Small intestine (tissue), 7 donors: Measurements from ENCODE around the gene PARP3. TPM values are rescaled to one million over a fixed set of nuclear protein-coding genes. Genes with fewer than 3 reads are reported as not detected.

Experiments
- DNase-seq, 2 donors: peaks; one replicate each; pipeline versions ENCODE4 v3.0.0 to v3.0.0-alpha.2; 2013
- FAIRE-seq: peaks from 2 replicates; lab custom pipeline; 2012; peaks lifted over from hg19 to GRCh38; lab: Jason Lieb, UNC
- H3K27ac ChIP-seq, 3 donors: one replicate each; pipeline ENCODE4 v1.5.1; 2013; ENCODE audit warnings: low read length in 2 of 3, mild to moderate bottlenecking in 2 of 3, control low read depth in 1 of 3, inconsistent platforms in 1 of 3, low read depth in 1 of 3, moderate library complexity in 1 of 3
- H3K27me3 ChIP-seq, 3 donors: one replicate each; pipeline ENCODE4 v1.6.1; 2013; ENCODE audit warnings: low read length in 3 of 3, inconsistent platforms in 1 of 3; ENCODE audit not compliant: control insufficient read depth in 3 of 3, insufficient read depth in 3 of 3
- H3K36me3 ChIP-seq, 3 donors: one replicate each; pipeline ENCODE4 v1.6.1; 2013; ENCODE audit warnings: low read length in 3 of 3, inconsistent platforms in 1 of 3, low read depth in 1 of 3, mild to moderate bottlenecking in 1 of 3, moderate library complexity in 1 of 3; ENCODE audit not compliant: control insufficient read depth in 3 of 3, insufficient read depth in 2 of 3
- H3K4me1 ChIP-seq, 3 donors: one replicate each; pipeline ENCODE4 v1.6.1; 2013; ENCODE audit warnings: low read length in 2 of 3, inconsistent platforms in 1 of 3, low read depth in 1 of 3, mild to moderate bottlenecking in 1 of 3, moderate library complexity in 1 of 3; ENCODE audit not compliant: control insufficient read depth in 3 of 3, insufficient read depth in 2 of 3
- H3K4me3 ChIP-seq, 3 donors: one replicate each; pipeline ENCODE4 v1.5.1; 2013; ENCODE audit warnings: low read length in 3 of 3, control low read depth in 1 of 3, inconsistent platforms in 1 of 3, low read depth in 1 of 3, mild to moderate bottlenecking in 1 of 3, moderate library complexity in 1 of 3
- H3K9me3 ChIP-seq, 2 donors: one replicate each; pipeline ENCODE4 v1.6.1; 2013; ENCODE audit warnings: low read depth in 1 of 2, low read length in 1 of 2; ENCODE audit not compliant: control insufficient read depth in 2 of 2, insufficient read depth in 1 of 2
- WGBS, 3 donors: extraction: QIAGEN DNeasy Blood & Tissue Kit; methylation state at CpG; one replicate each; pipeline ENCODE4 v1.1.7; 2013; 5-methylcytosine and 5-hydroxymethylcytosine counted together
- polyA plus RNA-seq, 4 donors: library from polyadenylated mRNA; stranded (reverse) in 3 of 4; unstranded in 1 of 4; fragments of 200-250 nt in 3 of 4; fragments of 120-200 nt in 1 of 4; gene quantifications; one replicate each; pipeline versions ENCODE4 v1.2.1 to v1.2.3, GENCODE V29; 2013
- donor health status: healthy with polysubstance abuse.
- donor health status: control.
- donor health status: control.
- donor health status: Bipolar disorder and iron deficiency.
- donor health status: healthy.

Gene PARP3
- polyA plus RNA-seq, 4 donors: 11.7 to 59.5 (median 35.8) TPM

- Histone ChIP-seq H3K27me3 (no peaks in the 10 kb centered on the region), H3K4me1 (peaks cover 0 to 11% (median 2%) of the 10 kb centered on the region in 3 donors), H3K4me3 (peak within 1 kb of the TSS; percentile 63 to 88 (median 66)), H3K36me3 (peaks cover 6 to 41% (median 9%) of the 10 kb centered on the region in 3 donors), H3K9me3 (no peaks in the 10 kb centered on the region), H3K27ac (peak within 1 kb of the TSS; percentile 68 to 86 (median 85))
- WGBS, 3 donors: 0% methylated on average over 40 of the region's 40 CpGs
- FAIRE-seq (no peak), DNase-seq (peak; percentile 96 to 98)
Observed at GRCh38 chr3:51995346-51996163, 53.4 kb downstream of the PARP3 start, which contains the start of gene RPL29. TSS of gene RPL29 (minus strand) at chr3:51995895. CDS start at chr3:51995461, 434 bp downstream.

- no peak for FAIRE-seq
Observed at GRCh38 chr3:51997172-51997571, 55.0 kb downstream of the PARP3 start.

DNA sequence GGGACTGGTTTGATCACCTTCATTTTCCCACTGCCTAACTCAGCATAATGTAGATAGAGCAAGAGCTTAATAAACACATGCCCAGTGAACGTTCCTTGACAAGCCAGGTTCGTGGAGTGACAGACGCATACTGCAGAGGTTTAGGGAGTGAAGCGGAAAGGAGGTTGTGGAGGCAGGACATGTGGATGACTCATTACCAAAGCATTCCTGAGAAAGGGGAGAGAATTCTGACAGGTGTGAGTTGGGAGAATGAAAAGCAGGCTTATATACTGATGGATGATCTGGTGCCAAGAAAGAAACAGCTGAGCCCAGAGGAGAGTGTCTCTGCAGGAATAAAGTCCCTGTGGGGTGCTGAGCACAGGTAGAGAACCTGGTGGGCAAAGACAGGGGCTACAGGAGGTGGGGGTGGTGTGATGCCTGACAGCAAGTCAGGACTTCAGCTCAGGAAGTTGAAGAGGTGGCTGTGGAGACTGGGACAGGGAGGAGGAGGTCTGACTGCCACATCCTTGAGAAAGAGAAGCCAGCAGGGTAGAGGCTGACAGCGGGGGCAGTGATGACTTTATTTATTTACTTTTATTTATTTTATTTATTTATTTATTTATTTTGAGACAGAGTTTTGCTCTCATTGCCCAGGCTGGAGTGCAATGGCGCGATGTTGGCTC, 55.9 kb downstream of the PARP3 start:
- 47 to 56% (median 52%) methylated on average over 7 of the region's 7 CpGs for WGBS, 3 donors
- Histone ChIP-seq H3K36me3 (peaks cover 3 to 22% (median 6%) of the 10 kb centered on the region in 3 donors), H3K9me3 (no peaks in the 10 kb centered on the region), H3K4me3 (no peak overlapping the region), H3K27ac (no peak overlapping the region), H3K4me1 (peaks cover 0 to 14% (median 2%) of the 10 kb centered on the region in 3 donors), H3K27me3 (no peaks in the 10 kb centered on the region)
- FAIRE-seq (no peak), DNase-seq (no peak)

More at GRCh38 chr3:51997172-51997571, 55.0 kb downstream of the PARP3 start:
- WGBS, 3 donors: 34 to 61% (median 43%) methylated on average over 2 of the region's 2 CpGs
- Histone ChIP-seq H3K36me3 (peaks cover 6 to 31% (median 9%) of the 10 kb centered on the region in 3 donors), H3K4me3 (no peak overlapping the region), H3K9me3 (no peaks in the 10 kb centered on the region), H3K4me1 (peaks cover 0 to 14% (median 2%) of the 10 kb centered on the region in 3 donors), H3K27me3 (no peaks in the 10 kb centered on the region), H3K27ac (no peak overlapping the region)
- no peak for DNase-seq

Other genes starting within 250 kb of the PARP3 start
- gene GRM2, start 235.3 kb upstream of the PARP3 start, polyA plus RNA-seq: under 1 TPM in 2 of 4 donors, not detected in 2; 0.07 to 0.18 TPM
- gene IQCF6, start 163.1 kb upstream of the PARP3 start, polyA plus RNA-seq: not detected
- gene IQCF2, start 80.7 kb upstream of the PARP3 start, polyA plus RNA-seq: not detected
- gene IQCF5, start 66.8 kb upstream of the PARP3 start, polyA plus RNA-seq: not detected
- not detected for gene IQCF1, start 39.0 kb upstream of the PARP3 start, polyA plus RNA-seq
- 10 to 100 TPM in 3 of 4 donors, 1 to 10 TPM in 1; 8.9 to 26.0 (median 15.6) TPM for gene RRP9, start 459 bp upstream of the PARP3 start, polyA plus RNA-seq
- gene GPR62, start 13.0 kb downstream of the PARP3 start, polyA plus RNA-seq: under 1 TPM in 2 of 4 donors, not detected in 2; 0.09 to 0.10 TPM
- gene PCBP4, start 25.1 kb downstream of the PARP3 start, polyA plus RNA-seq: 10 to 100 TPM; 24.0 to 60.8 (median 39.2) TPM
- gene ABHD14B, start 31.7 kb downstream of the PARP3 start, polyA plus RNA-seq: 100 to 1,000 TPM in 3 of 4 donors, 10 to 100 TPM in 1; 71.3 to 164 (median 125) TPM
- 10 to 100 TPM in 2 of 4 donors, 1 to 10 TPM in 2; 4.6 to 17.6 (median 10.4) TPM for gene ABHD14A, start 32.7 kb downstream of the PARP3 start, polyA plus RNA-seq
- 1,000 to 10,000 TPM in 1 of 4 donors, 100 to 1,000 TPM in 3; 164 to 1,228 (median 588) TPM for gene ACY1, start 41.2 kb downstream of the PARP3 start, polyA plus RNA-seq
- gene RPL29, start 53.5 kb downstream of the PARP3 start, polyA plus RNA-seq: 1,000 to 10,000 TPM; 2,279 to 2,521 (median 2,399) TPM
- gene DUSP7, start 114.2 kb downstream of the PARP3 start, polyA plus RNA-seq: 1 to 10 TPM; 1.6 to 9.4 (median 4.4) TPM
- gene POC1A, start 212.1 kb downstream of the PARP3 start, polyA plus RNA-seq: 10 to 100 TPM in 1 of 4 donors, 1 to 10 TPM in 3; 2.7 to 19.4 (median 4.8) TPM